NCI-H510A treated with DMSO at 0.1 percent for 48 hours (cell line): ENCODE measurements around the gene FARSB.
A peak's percentile ranks its signal among the peaks of the same experiment; 100 is the strongest.

Source experiments
- DNase-seq: peaks from one replicate; lab custom pipeline; 2025; lab: John Stamatoyannopoulos, UW

FARSB gene

GRCh38 chr2:222663479-222663878 is 7.6 kb upstream of the FARSB start:
- no peak for DNase-seq

GRCh38 chr2:222656526-222657446 is 894 bp upstream of the FARSB start:
- DNase-seq, result peak; percentile 21

- DNase-seq, result no peak
Measured at GRCh38 chr2:222653280-222653679, 2.6 kb downstream of the FARSB start.

GRCh38 chr2:222652491-222653255 is 3.2 kb downstream of the FARSB start:
- DNase-seq, result no peak

GRCh38 chr2:222651718-222652418 is 4.0 kb downstream of the FARSB start:
- DNase-seq, result no peak

- DNase-seq, result no peak
Measured at GRCh38 chr2:222649801-222650200, 6.1 kb downstream of the FARSB start.

GRCh38 chr2:222646008-222646407 is 9.9 kb downstream of the FARSB start:
- no peak for DNase-seq

- DNase-seq, result no peak
Measured at GRCh38 chr2:222643134-222643533, 12.8 kb downstream of the FARSB start.

- DNase-seq, result no peak
Measured at GRCh38 chr2:222641336-222641735, 14.6 kb downstream of the FARSB start.

GRCh38 chr2:222637067-222637466 is 18.8 kb downstream of the FARSB start:
- no peak for DNase-seq

GRCh38 chr2:222635295-222635694 is 20.6 kb downstream of the FARSB start:
- no peak for DNase-seq

GRCh38 chr2:222627764-222628163 is 28.1 kb downstream of the FARSB start:
- no peak for DNase-seq

- DNase-seq, result no peak
Measured at GRCh38 chr2:222623756-222624309, 32.1 kb downstream of the FARSB start.

GRCh38 chr2:222622910-222623309 is 33.0 kb downstream of the FARSB start:
- DNase-seq, result no peak

GRCh38 chr2:222621893-222622292 is 34.0 kb downstream of the FARSB start:
- DNase-seq, result no peak

GRCh38 chr2:222615320-222615719 is 40.6 kb downstream of the FARSB start:
- DNase-seq, result no peak

- DNase-seq, result peak; percentile 60
Measured at GRCh38 chr2:222613715-222614331, 42.1 kb downstream of the FARSB start.

- no peak for DNase-seq
Measured at GRCh38 chr2:222611684-222612083, 44.2 kb downstream of the FARSB start.

- no peak for DNase-seq
Measured at GRCh38 chr2:222610746-222611145, 45.1 kb downstream of the FARSB start.

GRCh38 chr2:222609381-222609780 is 46.5 kb downstream of the FARSB start:
- no peak for DNase-seq

- DNase-seq, result no peak
Measured at GRCh38 chr2:222608081-222608480, 47.8 kb downstream of the FARSB start.

- DNase-seq, result no peak
Measured at GRCh38 chr2:222606306-222606705, 49.6 kb downstream of the FARSB start.
